ENCODE results near the gene TMEM126A.

GRCh38 chr11:85661972-85662664, 14.4 kb downstream of the TMEM126A start:
- TF ChIP-seq POLR2A (IDR thresholded peaks at IDR 0.05; ENCODE audit: low read length) (no peak), GATA1 (IDR thresholded peaks at IDR 0.05; ENCODE audit: low read depth, low read length) (no peak)

Measured in erythroblast (primary cell).